ENCODE data around the gene LENEP.

LENEP gene

GRCh38 chr1:155000726-155001424 lies 7.5 kb downstream of the LENEP start:
- DNase-seq: peak; percentile 65

GRCh38 chr1:155001425-155001674 lies 8.0 kb downstream of the LENEP start:
- DNase-seq: no peak

- DNase-seq: peak; percentile 97
Observed at GRCh38 chr1:155001675-155002463, 8.5 kb downstream of the LENEP start.

- DNase-seq: no peak
Observed at GRCh38 chr1:155002464-155003226, 9.3 kb downstream of the LENEP start, which contains the start of gene ZBTB7B. ZBTB7B (plus strand) TSS chr1:155002802; CDS start chr1:155014661, 11,859 bp downstream.

- no peak for DNase-seq
Observed at GRCh38 chr1:155003227-155003765, 9.9 kb downstream of the LENEP start.

GRCh38 chr1:155003766-155004351 lies 10.5 kb downstream of the LENEP start:
- DNase-seq: no peak

- DNase-seq: no peak
Observed at GRCh38 chr1:155004352-155005075, 11.1 kb downstream of the LENEP start.

- peak; percentile 88 for DNase-seq
Observed at GRCh38 chr1:155005076-155006011, 12.0 kb downstream of the LENEP start.

- DNase-seq: peak; percentile 12
Observed at GRCh38 chr1:155006601-155007101, 13.3 kb downstream of the LENEP start.

GRCh38 chr1:155007251-155007828 lies 14.0 kb downstream of the LENEP start:
- no peak for DNase-seq

GRCh38 chr1:155008015-155008941 lies 14.9 kb downstream of the LENEP start:
- no peak for DNase-seq

GRCh38 chr1:155009221-155009711 lies 15.9 kb downstream of the LENEP start:
- no peak for DNase-seq

GRCh38 chr1:155009742-155010141 lies 16.4 kb downstream of the LENEP start:
- DNase-seq: no peak

- DNase-seq: no peak
Observed at GRCh38 chr1:155010211-155010918, 17.0 kb downstream of the LENEP start.

- DNase-seq: no peak
Observed at GRCh38 chr1:155011004-155011416, 17.6 kb downstream of the LENEP start.

GRCh38 chr1:155011437-155012025 lies 18.1 kb downstream of the LENEP start:
- no peak for DNase-seq

- DNase-seq: no peak
Observed at GRCh38 chr1:155012026-155012546, 18.7 kb downstream of the LENEP start.

Measured in NCI-H446 treated with DMSO at 0.1 percent for 48 hours (cell line).